Retina (tissue), 1 donor: Measurements from ENCODE around the gene PER3.

ENCODE experiments used
- DNase-seq: peaks from one replicate; pipeline ENCODE4 v3.0.0-alpha.2; 2016

PER3 gene

GRCh38 chr1:7879228-7879627 lies 95.1 kb downstream of the PER3 start:
- DNase-seq = no peak

- DNase-seq = no peak
Observed at GRCh38 chr1:7884757-7885156, 100.7 kb downstream of the PER3 start.

- DNase-seq = no peak
Observed at GRCh38 chr1:7885513-7886404, 101.7 kb downstream of the PER3 start.

GRCh38 chr1:7886405-7886745 lies 102.3 kb downstream of the PER3 start:
- no peak for DNase-seq

- DNase-seq = no peak
Observed at GRCh38 chr1:7888248-7889081, 104.4 kb downstream of the PER3 start.

GRCh38 chr1:7890853-7891252 lies 106.8 kb downstream of the PER3 start:
- no peak for DNase-seq

GRCh38 chr1:7891804-7892203 lies 107.7 kb downstream of the PER3 start:
- DNase-seq = no peak

DNA sequence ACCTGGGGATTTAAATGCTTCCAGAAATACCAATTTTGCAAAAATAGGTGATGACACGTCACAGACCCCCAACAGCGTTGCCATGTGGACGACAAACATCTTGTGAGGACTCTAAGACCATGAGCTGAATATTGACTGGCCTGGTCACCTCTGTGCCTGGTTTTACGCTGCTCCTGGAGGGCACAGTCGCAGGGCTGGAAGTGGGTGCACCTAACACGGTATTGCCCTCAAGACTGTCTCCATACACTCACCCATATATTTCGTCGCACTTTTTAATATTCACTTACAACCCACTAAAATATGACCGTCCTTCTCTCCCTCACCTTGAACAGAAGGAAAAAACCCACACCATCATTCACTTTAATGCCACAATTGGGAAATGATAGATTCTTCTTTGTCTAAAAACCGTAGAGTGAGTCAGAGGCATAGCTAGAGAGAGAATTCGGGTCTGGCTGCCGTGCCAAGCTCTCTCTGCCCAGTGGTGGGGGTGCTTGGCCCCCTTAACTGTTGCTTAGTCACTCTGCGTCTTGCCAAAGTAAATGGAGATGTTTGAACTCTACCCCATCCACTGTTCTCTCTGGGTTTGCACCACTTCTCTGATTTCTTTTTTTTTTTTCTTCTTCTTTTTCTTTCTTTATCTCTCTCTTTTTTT lies 109.6 kb downstream of the PER3 start:
- no peak for DNase-seq
